ENCODE data around the gene GHR.

Gene GHR

DNA sequence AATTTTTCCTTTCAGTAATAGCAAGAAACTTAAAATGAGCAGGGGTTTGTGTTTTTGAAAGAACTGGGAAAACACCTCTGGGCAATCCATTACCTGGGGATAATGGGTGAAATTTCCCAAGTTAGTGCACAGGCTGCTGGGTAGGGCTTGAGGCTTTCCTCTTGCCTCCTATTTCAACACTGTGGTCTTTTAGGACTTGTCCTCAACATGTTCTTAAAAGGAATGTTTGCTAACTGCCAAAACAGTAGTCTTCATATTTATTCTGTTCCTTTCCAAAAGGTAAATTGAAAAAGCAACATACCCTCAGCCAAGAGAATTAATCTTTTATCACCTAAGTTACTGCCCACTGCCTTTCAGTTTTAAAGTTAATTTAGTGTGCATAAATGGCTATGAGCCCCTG is 175.1 kb downstream of the GHR start:
- FAIRE-seq (no peak), DNase-seq (ENCODE audit: low spot score) (no peak)

DNA sequence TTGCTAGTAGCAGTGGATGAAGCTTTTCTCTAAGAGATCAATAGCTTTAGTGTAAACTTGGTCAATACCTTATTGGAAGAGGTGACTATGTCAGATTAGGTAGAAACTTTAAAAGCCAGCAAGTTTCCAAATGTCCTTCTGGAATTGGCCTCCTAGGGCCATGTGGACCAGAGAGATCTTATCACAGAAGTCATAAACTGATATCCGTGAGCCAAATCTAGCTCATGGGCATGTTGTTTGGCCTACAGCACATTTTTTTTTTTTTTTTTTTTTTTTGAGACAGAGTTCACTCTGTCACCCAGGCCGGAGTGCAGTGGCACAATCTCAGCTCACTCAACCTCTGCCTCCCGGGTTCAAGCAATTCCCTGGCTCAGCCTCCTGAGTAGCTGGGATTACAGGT is 175.9 kb downstream of the GHR start:
- DNase-seq (ENCODE audit: low spot score) (no peak), FAIRE-seq (no peak)

DNA sequence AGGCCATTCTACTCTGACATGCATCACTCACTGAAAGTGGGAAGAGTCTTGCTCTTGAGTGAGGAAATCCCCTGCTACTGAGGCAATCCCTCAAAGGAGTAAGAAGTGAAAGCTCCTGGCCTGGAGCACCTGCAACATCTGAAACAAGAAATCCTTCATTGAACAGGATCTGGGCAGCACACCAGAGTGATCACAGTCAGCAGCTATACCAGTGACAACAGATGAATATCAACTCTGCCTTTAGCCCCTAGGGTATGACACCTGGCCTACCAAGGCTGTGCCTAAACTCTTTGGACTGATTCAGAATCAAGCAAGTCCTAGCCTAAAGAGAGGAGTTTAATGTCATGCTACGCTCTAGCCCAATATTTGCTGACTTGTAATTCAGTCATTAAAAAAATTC is 177.2 kb downstream of the GHR start:
- DNase-seq (ENCODE audit: low spot score) = no peak
- FAIRE-seq = no peak

DNA sequence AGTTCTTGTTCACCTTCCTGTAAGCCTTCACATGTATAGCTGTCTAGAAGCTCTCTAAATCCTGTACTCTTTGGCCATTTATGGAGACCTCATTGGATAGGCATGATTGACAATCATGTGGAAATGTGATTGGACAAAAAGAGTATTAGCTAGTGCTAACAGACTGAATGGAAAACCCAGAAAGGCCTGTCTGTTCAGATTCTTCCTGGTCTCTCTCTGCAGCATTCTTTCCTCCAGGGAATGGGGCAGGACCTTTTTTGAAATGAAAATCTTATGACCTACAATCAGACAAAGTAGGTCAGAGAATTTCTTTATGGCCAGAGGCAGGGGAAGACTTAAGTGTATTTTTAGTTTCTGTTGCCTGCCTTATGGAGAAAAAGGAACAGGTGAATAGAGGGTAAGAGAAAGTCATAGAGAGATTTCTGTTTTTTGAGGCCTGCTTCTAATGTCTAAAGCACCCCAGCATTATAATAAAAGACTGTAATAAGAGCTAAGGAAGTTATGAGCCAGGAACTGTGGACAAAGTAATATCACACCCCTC is 181.0 kb downstream of the GHR start:
- FAIRE-seq (no peak), DNase-seq (ENCODE audit: low spot score) (no peak)

DNA sequence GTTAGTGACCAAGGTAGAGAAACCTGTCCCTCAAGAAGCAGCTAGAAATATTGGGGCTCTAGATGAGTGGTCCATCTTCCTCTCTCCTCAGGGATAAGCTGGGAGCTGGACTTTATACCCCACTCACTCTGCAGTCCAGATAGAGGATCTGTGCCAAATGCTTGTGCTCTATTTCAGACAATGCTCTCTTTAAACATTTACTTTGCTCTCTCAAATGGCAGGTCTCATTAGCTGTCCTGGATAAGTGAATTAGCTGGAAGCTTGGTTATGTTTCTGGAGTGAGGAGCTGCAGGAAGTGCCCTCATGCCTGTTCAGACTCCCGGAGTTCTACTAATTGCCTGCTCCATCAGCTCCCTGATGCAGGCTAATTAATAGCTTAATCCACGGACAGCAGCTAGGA is 182.3 kb downstream of the GHR start:
- FAIRE-seq (no peak), DNase-seq (ENCODE audit: low spot score) (no peak)

DNA sequence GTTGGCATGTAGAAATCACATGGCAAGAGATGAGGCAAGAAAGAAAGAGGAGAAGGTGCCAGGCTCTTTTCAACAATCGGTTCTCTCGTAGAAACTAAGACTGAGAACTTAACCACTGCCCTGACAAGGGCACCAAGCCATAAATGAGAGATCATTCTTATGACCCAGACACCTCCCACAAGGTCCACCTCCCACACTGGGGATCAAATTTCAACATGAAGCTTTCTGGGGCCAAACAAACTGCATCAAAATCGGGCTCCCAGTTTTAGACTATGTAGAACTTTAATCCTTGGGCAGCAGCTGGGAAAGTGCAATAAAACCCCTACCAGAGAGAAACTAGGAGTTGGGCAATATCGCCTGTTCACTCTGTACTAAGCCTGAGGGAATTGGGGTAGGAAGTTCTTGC is 183.2 kb downstream of the GHR start:
- no peak for FAIRE-seq
- DNase-seq (ENCODE audit: low spot score) = no peak

DNA sequence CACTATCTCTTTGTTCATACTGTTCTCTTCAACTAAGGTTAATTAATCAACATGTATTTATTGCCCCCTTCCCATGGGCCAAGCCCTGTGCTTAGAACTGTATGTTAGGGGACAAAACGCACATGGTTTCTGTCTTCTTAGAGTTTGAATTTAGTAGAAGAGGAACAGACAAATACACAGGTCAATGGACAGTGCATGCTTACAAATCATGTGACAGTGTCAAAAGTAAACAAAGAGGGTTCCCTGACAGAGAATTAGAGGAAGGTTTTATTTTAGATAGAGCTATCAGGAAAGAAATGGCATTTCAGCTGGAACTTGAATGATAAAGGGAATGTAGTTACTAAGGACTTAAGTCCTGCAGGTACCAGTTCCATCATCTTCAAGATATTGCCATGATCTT is 188.2 kb downstream of the GHR start:
- no peak for DNase-seq (ENCODE audit: low spot score)
- no peak for FAIRE-seq

DNA sequence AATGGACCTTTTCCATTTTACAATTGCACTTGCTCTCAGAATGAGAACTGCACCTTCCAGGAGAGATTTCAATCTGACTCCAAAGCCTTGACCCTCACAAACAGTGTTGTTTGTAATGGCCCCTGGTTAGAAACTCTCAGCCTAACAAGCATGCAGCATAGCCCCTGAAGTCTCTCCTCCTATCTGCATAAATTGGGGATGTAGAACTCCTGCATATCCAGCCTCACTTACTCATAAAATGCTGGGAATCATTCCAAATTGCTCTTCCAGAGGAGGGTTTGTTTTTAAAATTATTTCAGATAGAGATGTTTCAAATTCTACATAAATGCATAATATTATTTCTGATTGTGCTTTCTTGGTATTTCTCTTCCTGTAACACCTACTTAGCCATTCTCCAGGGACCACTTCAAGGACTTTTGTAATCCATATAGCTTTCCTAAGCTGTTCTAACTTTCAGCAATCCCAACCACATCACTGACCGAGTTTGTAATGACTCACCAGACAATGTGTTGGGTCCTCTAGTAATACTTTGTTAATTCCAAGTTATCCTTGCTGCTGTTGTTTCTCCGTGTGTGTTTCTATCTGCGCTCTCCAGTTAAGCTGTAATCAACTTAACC is 189.6 kb downstream of the GHR start:
- FAIRE-seq (no peak), DNase-seq (ENCODE audit: low spot score) (no peak)

DNA sequence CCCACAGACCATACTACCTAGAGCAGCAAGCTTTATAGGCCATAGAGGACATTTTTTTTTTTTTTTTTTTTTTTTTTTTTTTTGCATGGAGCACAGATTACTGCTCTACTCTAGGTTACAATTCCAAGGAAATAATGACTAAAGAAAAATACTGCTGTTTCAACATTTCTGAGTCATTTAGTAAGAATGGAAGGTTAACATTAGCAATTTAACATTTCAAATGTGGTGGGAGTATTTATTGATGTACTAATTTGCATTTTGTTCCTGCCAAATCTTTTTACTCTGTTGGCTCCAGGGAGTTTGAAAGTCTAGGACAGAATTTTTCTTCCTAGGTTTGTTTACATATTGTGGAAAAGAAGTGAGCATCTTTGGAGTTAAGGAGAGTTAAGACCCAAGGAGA is 191.3 kb downstream of the GHR start:
- FAIRE-seq = no peak

DNA sequence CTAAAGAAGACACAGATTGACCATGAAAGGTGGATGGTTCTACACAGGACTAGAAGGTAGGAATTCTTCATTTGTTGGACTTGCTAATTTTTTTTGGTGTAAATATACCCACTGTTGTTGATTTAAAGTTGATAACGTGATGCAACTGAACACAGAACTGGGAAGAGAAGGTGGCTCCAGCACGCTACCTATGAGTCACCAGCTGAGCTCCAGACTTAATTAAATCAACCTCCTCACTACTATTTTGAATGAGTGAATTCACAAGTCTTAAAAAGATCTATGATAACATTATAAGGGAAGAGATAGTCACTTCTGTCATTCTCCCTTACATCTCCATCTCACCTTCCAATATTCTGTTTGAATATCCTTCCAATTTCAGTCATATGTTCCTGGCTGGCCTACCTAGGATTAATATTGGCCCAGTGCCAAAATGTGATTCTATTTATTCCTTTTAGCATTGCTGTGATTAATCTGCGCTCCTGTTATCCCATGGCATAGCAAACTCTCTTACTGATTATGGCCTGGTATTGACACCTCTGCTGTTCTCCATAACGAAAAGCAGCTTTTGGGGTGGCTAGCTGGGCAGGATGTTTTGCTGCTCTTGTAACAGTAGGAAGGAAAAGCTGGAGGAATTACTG is 197.5 kb downstream of the GHR start:
- no peak for DNase-seq (ENCODE audit: low spot score)
- no peak for FAIRE-seq

More for the DNA sequence above, 191.3 kb downstream of the GHR start:
- DNase-seq (ENCODE audit: low spot score) = no peak

DNA sequence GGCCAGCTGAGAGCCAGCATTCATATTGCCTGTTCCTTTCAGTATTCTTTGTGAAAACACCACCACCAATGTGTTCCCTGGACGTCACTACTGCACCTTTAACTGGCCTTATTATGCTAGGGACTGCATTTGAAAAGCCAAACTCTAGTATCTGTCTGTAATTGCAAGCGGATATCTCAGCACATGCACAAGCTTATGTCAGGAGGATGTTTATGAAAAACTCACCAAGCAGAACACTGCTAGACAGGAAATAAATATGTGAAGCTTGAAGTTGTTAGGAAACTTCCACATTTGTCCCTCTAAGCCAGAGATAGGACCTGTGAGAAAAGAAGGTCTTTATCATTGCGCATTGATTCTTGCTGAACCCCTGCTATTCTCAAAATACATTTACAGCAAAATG is 198.0 kb downstream of the GHR start:
- FAIRE-seq = no peak
- no peak for DNase-seq (ENCODE audit: low spot score)

DNA sequence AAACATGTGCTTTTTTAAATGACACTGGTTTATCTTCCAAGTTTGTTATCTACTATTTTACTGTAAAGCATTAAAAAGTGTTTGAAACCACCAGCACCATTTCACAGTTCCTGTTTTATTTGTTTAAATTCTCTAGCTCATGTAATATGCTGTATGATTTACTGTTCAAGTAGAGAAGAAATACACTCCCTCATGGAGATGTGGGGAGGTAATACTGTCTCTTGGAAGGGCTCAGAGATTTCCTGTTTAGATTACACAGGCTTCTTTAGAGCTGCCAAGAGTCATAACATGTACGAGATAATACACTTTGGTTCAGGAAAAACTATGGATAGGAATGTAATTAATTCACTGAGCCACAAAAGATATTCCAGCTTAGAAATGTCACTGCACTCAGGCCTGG is 198.4 kb downstream of the GHR start:
- DNase-seq (ENCODE audit: low spot score) = no peak
- FAIRE-seq = no peak

DNA sequence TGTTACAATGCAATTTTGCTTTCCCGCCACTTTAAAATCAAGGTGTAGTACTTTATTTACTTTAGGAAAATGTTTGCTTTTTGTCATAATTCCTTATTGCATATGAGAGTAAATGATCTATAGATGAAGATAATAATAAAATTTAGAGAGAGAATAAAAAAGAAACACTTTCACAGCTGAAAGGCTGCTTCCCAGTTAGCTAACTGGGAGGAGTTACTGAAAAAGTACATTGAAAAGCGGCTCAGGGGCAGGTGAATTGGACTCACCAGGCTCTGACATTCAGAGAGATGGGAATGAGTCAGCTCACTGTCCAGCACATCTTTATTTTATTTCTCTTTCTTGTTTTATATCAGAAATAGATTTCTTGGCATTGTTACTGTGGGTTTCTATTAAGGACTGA is 201.7 kb downstream of the GHR start:
- DNase-seq (ENCODE audit: low spot score) (no peak), FAIRE-seq (no peak)

DNA sequence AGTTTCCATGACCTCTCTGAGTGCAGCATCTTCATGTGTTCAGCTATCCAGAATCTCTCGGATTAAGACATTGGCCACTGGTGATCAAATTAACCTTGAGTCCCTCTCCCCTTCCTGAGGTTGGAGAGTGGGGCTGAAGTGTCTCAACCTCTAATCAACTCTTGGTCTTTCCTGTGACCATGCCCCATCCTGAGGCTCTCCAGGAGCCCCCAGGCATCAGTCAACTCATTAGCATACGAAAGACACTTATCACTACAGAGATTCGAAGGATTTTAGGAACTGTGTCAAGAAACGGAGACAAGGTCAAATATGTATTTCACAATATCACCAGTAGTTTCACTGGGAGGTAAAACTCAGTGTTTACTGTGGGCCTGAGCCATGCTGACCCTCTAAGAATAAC is 203.2 kb downstream of the GHR start:
- FAIRE-seq (no peak), DNase-seq (ENCODE audit: low spot score) (no peak)

DNA sequence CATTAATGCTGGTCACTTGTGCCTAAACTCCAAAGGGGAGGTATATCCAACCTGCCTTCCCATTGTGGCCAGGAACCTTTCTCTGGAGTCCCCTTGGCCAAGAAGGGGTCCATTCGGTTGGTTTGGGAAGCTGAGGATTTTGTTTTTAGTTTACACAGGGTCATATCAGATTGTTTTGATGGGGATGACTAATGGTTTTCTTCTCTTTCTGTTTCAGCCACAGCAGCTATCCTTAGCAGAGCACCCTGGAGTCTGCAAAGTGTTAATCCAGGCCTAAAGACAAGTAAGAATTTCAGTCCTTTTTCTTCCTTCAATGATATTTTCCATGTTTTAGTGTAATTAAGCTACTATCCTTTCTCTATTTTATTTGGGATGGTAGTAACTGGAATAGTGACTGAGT is 205.6 kb downstream of the GHR start:
- FAIRE-seq (no peak), DNase-seq (ENCODE audit: low spot score) (no peak)

DNA sequence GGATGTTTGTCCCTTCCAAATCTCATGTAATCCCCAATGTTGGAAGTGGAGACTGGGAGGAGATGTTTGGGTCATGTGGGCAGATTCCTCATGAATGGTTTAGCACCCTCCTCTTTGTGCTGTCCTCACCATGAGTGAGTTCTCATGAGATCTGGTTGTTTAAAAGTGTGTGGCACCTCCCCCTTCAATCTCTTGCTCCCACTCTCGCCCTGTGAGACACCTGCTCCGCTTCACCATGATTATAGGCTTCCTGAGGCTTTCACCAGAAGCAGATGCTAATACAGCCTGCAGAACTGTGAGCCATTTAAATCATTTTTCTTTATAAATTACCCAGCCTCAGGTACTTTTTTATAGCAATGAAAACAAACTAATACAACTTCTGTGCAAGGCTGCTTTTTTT is 206.0 kb downstream of the GHR start:
- FAIRE-seq = no peak
- no peak for DNase-seq (ENCODE audit: low spot score)

DNA sequence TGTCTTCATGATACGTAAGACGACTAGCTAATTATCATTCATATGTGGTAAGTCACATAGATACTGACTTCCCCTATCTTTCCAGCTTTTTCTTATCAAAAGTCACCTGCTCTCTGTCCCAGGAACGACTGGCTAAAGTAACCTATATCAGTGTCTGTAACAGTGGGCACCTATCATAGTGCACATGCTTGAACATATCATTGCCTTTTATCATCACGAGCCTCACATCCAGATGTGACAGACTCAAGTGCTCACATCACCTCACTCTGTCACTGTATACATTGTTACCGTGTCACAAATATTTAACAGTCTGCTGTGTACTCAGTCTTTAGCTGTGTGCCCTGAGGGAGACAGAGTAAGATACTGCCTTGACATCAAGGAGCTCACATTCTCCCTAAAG is 208.0 kb downstream of the GHR start:
- FAIRE-seq = no peak

DNA sequence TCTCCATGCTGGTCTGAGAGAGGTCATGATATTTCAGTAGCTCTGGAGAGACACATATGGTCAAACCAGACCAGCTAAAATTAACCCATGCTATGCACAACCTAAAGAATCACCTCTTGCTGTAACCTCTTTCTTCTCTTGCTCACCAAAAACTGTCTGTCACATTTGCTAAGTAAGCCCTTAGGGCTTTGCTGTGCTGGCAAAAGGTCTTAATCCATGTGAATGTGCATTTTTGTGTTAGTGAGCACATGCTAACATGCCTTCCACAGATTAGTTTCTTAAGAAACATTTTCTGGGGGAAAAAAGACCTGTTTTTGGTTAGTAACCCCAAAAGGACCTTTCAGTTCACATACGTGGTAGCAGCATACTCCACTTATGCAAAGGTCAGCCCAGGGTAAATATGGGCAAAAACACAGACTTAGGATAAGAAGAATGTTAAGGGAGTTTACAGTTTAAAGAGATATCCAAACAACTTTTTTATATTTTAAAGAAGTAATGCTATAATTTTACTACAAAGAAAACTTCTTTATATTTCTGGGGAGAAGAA is 209.2 kb downstream of the GHR start:
- FAIRE-seq = no peak
- DNase-seq (ENCODE audit: low spot score) = no peak

More for the DNA sequence above, 208.0 kb downstream of the GHR start:
- DNase-seq (ENCODE audit: low spot score) = no peak

DNA sequence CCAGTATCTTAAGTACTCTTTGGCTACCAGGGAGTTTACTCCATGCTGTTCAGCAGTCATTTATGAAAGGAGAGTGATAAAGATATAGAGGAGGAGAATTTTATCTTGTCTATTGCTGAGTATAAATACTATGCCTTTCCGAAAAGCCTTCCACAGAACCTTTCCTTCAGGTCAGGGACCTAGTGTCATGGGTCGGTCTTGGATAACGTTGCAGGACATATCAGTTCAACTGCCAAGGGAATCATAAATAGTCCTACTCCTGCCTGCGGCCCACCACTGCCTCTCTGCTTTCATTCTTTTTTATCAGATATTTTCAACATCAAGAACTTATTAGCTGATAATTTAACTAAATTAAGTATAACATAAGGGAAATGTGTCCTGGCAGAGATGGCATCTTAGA is 211.3 kb downstream of the GHR start:
- FAIRE-seq (no peak), DNase-seq (ENCODE audit: low spot score) (no peak)

DNA sequence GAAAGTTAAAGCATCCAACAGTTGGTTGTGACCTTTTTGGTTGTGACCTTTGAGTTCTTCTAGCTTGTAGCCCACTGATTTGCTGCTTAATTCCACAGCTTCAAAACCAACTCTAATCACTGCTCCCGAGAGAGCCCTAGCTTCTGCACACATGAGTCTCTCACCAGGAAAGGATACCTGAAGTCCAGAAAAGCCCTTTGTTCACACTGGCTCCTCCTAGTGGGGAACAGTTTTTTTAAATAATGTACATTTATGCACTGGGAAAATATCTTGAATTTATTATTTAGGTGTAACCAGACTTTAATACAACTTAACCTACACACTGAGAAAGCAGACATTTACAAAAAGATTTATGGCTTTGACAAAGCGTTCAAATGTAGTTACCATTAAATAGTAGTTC is 213.2 kb downstream of the GHR start:
- FAIRE-seq (no peak), DNase-seq (ENCODE audit: low spot score) (no peak)

DNA sequence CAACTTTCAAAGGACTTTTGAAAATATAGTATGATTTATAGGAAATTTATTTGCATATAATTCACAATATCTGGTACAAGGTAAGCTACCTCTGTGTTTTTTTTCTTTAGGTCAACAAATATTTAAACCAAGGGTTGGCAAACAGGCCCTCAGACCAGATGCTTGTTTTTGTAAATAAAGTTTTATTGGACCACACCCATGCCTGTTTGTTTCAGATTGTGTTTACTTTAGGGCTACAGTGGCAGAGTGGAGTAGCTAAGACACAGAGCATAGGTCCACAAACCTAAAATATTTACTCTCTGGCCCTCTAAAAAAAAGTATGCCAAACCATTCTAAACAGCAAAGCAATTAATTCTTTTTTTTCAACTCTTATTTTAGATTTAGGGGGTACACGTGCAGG is 213.7 kb downstream of the GHR start:
- FAIRE-seq (no peak), DNase-seq (ENCODE audit: low spot score) (no peak)

DNA sequence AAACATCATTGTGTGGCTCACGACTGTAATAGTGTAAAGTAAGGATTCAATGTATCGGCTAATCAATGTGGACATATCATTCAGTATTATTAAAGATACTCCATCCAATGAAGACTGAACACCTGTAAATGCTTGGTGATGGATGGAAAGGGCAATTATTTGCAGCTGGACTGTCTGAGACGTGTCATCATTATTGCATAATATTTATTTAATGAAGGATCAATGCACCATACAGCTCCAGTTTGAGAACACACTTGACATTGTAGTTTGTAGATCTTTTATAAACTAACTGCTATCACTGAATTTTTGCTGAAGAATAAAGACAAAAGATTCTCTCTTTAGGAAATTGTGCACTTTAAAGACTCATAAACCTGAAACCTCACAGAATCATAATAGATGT is 215.7 kb downstream of the GHR start:
- no peak for FAIRE-seq
- no peak for DNase-seq (ENCODE audit: low spot score)

DNA sequence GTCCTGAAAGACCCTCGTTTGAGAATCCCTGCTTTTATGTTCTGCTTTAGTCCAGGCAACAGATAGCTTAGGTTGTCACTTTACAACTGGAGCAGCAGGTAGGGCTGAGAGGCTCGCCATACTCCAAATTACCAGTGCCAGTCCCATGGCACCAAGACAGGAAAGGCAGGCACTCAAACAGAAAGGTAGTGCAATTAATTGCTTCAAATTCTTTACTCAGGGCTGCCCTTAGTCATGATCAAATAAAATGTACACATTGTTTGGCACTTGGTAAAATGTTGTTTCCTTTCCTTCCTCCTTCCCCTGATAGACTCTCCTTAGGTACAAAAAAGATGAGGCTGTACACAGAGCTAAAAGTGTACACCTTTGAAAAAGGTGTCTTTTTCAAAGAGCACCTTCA is 217.6 kb downstream of the GHR start:
- FAIRE-seq (no peak), DNase-seq (ENCODE audit: low spot score) (no peak)
